ENCODE results near the gene CALCOCO1.
A peak's percentile ranks its signal among the peaks of the same experiment; 100 is the strongest.
"Not testable (repeated sequence)": the region's sequence is repeated elsewhere in the genome, so short reads cannot be mapped to it uniquely, and the experiment has no call there.

CALCOCO1 gene

GRCh38 chr12:53727310-53728041 is at the start of gene CALCOCO1:
TSS of gene CALCOCO1 (minus strand) at chr12:53727452. CDS start at chr12:53725242, 2,210 bp downstream.
- DNase-seq, result peak; percentile 96 to 97

DNA sequence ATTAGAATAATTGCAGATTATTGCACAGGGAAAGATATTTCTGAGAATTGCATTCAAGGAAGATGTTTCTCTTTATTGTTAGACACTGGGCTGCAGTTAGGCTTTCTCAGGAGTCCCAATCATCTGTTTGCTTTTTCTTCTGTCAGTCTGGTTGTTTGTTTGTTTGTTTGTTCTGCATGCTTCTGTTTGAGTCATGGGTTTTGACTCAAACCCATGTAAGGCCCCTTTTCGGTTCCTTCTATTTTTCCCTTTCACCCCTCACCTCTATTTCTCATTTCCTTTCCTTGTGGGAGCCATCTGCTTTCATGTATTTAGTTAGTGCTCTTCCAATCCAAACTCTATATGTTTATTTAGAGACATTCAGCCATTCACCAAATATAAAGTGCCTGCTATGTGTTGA is 49.6 kb upstream of the CALCOCO1 start:
- no peak for DNase-seq

- no peak for DNase-seq
Measured at GRCh38 chr12:53775478-53776145, 48.4 kb upstream of the CALCOCO1 start.

GRCh38 chr12:53770281-53770680 is 43.0 kb upstream of the CALCOCO1 start:
- no peak for DNase-seq

DNA sequence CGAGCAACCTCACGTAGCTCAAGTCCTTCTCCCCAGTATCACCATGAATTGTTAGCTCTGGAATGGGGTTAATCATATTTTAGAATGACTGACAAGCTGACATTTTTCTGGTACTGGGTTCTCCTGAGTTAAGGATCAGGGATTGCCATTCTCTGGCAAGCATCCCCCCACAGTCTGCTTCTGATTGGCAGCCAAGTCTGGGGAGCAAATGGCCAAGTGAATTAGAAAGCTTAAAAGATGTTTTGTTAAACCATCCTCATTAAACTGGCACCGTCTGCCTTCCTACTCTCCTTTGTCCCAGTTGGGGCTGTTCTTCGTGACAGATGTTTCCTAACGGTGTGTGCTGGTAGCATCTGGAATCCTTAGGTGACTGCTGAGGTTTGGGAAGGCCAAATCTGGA is 41.7 kb upstream of the CALCOCO1 start:
- no peak for DNase-seq

DNA sequence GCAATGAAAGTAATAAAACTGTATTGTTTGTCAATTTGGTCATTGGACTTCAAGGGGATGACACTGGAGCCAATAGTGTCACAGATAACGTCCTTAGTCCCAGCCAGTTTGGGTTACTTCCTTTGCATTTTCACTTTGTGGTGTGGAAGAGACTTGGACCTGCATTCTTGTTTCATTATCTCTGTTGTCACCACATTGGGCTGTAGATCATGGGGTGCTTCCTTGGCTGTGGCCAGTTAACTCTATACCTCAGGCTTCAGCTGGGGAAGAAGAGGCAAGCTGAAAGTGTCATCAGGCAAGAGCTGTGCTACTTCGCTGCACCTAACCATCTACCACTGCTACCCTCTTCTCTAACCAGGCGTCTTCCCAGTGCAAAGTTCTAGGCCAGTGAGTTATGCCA is 39.6 kb upstream of the CALCOCO1 start:
- DNase-seq, result no peak

DNA sequence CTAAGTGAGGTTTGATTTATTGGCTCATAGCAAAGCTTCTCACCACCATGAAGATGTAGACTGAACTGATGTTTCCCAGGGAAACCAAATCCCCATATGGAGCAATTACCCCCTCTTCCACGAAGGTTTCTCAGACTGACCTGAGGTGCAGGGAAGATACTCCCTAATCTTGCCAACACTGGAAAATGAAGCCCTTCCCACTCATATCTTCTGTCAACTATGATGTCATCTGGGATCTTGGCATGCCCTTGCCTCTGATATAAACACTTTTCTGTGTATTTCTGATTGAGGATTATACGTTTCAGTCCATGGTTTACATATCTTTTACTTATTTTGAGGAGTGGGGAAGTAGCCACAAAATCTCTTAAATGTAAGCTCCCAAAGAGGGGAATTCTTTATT is 38.6 kb upstream of the CALCOCO1 start:
- no peak for DNase-seq

DNA sequence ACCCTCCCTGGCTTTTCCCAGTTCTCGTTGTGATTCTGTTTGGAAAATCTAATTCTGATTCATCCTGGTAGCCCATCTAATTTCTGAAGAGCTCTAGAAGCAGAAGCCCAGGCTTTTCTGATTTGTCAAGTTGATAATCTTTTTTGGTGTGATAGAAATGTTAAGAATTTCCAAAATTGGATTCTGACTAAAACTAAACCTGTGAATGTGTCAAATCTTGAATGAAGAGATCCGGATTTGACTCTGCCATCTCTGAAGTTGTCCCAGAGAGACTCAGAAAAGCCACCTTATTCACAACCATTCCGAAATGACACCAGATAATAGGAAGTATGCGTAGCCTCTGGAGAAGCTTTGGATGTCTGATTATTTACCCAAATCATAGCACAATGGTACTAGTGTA is 37.4 kb upstream of the CALCOCO1 start:
- no peak for DNase-seq

GRCh38 chr12:53762793-53763192 is 35.5 kb upstream of the CALCOCO1 start:
- not testable (repeated sequence) for DNase-seq

GRCh38 chr12:53761306-53761705 is 34.1 kb upstream of the CALCOCO1 start:
- DNase-seq, result no peak

DNA sequence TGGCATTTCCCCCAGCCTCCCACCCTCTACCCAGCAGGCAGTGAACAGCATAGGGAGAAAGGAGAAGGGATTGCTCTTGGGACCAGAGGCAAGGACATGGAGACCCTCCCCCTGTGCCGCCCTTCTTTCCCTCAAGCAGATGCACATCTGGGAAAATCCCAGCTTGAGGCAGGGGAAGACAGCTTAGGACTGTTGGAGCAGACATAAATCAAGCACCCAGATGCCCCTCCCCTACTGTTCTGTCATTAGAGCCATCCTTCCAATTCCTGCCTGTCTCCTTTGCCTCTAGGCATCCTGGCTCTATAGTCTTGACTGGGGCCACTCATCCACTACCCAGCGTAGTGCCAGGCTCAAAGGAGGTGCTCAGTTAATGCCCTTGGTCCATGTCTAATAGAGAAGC is 32.0 kb upstream of the CALCOCO1 start:
- no peak for DNase-seq

DNA sequence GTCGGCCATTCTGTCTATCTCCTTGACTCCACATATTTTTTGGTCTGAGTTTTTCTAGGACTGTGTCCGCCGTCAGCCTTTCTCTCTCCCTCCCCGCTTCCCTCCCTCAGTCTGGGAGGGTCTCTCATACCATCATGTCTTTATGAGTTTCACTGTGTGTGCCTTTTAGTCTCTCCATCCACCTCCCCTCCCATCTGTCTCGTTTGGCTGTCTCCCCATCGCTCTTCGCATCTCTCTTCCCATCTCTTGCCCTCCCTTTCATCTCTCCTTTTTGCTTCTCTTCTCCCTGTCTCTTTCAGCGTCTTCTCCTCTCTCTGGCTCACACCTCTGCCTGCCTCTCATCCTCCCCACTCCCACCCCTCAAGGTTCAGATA is 31.5 kb upstream of the CALCOCO1 start:
- no peak for DNase-seq

- no peak for DNase-seq
Measured at GRCh38 chr12:53758081-53758729, 31.0 kb upstream of the CALCOCO1 start.

GRCh38 chr12:53757101-53757770 is 30.0 kb upstream of the CALCOCO1 start:
- DNase-seq, result peak; percentile 93 to 94

GRCh38 chr12:53756300-53757100 is 29.2 kb upstream of the CALCOCO1 start:
- no peak for DNase-seq

DNA sequence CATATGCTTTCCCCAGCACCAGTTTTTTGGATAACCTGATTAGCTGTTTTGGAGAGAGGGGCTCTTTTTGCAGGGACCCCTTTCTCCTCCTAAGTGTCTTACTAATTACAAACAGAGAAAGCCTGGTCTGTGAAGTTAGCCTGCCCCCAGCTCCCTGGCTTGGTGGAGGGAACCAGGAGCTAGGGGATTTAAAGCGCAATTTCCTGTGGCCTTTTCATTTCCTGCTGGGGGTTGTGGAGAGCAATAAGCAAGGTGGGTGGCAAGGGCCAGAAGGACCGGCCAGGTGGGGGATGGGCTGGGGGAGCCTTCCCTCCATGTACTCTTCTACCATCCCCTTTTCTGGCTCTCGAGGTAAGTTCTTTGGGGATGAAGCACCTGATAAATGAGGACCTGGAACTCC is 28.6 kb upstream of the CALCOCO1 start:
- no peak for DNase-seq

DNA sequence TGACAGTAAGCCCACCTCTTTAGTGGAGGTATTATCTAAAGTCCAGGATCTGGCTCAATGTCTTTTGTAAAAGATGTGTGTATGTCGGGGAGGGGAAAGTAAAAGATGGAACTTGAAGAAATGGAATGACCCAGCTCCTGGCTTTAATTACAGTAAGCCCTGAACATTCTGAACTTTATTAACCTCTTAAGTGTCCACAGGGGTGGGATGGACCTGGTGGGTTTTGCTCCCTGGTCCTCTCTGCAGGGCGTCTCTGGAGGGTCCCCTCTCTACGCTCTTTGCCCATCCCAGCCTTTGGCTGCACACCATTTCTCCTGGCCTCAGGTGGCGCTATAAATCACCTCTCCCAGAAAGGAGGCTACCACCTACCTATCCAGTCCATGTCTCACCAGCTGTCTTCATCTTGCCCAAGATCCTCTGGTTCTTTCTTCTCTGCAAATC is 28.2 kb upstream of the CALCOCO1 start:
- no peak for DNase-seq

GRCh38 chr12:53754633-53755264 is 27.5 kb upstream of the CALCOCO1 start:
- no peak for DNase-seq

- DNase-seq, result no peak
Measured at GRCh38 chr12:53754188-53754585, 26.9 kb upstream of the CALCOCO1 start.

GRCh38 chr12:53752621-53753020 is 25.4 kb upstream of the CALCOCO1 start:
- no peak for DNase-seq

DNA sequence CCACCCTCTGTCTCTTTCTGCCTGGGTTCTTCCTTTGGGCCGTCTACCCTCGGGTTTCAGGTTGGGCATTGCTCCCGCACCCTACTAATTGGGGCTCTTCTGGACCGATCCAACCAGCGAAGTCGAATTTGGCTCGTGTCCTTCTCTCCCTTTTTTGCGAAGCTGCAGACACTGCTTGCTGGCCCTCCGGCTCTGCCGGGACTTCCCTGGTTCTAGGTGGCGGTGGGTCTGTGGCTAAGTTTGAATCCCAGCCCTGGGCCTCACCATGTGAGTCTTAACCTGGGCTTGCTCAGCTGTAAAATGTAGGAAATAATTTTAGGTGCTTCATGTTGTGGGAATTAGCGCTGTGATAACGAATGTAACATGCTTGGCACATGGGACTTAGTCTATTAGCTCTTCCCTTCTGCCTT is 24.9 kb upstream of the CALCOCO1 start:
- DNase-seq, result no peak

Data from activated T-cell treated with anti-CD3 and anti-CD28 coated beads, Interleukin-2, amount 50 U/mL, for 48 hours (primary cell).